Measurements from ENCODE around the gene YKT6. TPM values are rescaled to one million over a fixed set of nuclear protein-coding genes. Genes with fewer than 3 reads are reported as not detected.

Gene YKT6
- polyA plus RNA-seq, 1 donor (not counting 4 experiments of a cell fraction or from before 2014, with no cell fraction given), result 148 TPM

DNA sequence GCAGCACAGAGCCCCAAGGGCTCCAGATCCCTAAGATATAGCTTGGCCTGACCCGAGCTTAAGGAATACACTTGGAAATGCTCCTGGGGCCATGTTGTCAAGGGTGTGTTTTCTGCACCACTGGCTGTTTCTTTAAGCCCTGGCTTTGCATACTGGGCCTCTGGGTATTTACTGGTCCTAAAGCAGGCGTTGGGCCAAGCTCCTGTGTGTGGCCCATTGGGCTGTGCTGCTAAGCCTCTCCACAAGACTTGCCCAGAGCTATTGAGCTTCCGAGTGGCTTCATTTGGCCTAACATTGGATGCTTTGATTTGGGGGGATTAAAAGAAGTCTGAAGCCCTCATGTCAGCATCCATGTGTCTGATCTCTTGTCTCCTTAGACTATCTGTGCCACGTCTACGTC lies 5.2 kb downstream of the YKT6 start:
- TF ChIP-seq, protein P1, sequence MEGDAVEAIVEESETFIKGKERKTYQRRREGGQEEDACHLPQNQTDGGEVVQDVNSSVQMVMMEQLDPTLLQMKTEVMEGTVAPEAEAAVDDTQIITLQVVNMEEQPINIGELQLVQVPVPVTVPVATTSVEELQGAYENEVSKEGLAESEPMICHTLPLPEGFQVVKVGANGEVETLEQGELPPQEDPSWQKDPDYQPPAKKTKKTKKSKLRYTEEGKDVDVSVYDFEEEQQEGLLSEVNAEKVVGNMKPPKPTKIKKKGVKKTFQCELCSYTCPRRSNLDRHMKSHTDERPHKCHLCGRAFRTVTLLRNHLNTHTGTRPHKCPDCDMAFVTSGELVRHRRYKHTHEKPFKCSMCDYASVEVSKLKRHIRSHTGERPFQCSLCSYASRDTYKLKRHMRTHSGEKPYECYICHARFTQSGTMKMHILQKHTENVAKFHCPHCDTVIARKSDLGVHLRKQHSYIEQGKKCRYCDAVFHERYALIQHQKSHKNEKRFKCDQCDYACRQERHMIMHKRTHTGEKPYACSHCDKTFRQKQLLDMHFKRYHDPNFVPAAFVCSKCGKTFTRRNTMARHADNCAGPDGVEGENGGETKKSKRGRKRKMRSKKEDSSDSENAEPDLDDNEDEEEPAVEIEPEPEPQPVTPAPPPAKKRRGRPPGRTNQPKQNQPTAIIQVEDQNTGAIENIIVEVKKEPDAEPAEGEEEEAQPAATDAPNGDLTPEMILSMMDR (optimal IDR thresholded peaks at IDR 0.05 in 1 of 3, IDR thresholded peaks at IDR 0.05 in 1 of 3, conservative IDR thresholded peaks at IDR 0.05 in 1 of 3; ENCODE audit: extremely low read depth in 1 of 3, insufficient read depth in 2 of 3, low read length in 3 of 3), result no peak
- no peak for TF ChIP-seq EZH2 (IDR thresholded peaks at IDR 0.05; ENCODE audit: low read length)
- H3K27me3 ChIP-seq (ENCODE audit: control insufficient read depth, extremely low read depth, insufficient read depth, low read length), result no peaks in the 10 kb centered on the region
- H3K9ac ChIP-seq (ENCODE audit: control insufficient read depth, extremely low read depth, insufficient read depth, low read length), result no peak overlapping the region
- peaks cover 3% of the 10 kb centered on the region for H3K4me1 ChIP-seq (ENCODE audit: control insufficient read depth, extremely low read depth, insufficient read depth, low read length)
- H3K36me3 ChIP-seq (ENCODE audit: control insufficient read depth in 2 of 2, extremely low read depth in 1 of 2, insufficient read depth in 2 of 2, low read length in 2 of 2), result peaks cover 43 to 60% of the 10 kb centered on the region in 2 experiments
- no peak overlapping the region for H3K4me3 ChIP-seq (ENCODE audit: control insufficient read depth in 2 of 3, extremely low read depth in 1 of 3, insufficient read depth in 2 of 3, low read depth in 1 of 3, low read length in 3 of 3)
- H4K20me1 ChIP-seq (ENCODE audit: control insufficient read depth, extremely low read depth, insufficient read depth, low read length), result peaks cover 6% of the 10 kb centered on the region
- H3K79me2 ChIP-seq (ENCODE audit: control insufficient read depth, insufficient read depth, low read length), result peaks cover 44% of the 10 kb centered on the region
- H3K4me2 ChIP-seq (ENCODE audit: control insufficient read depth, extremely low read depth, insufficient read depth, low read depth, low read length), result no peak overlapping the region
- H2AFZ ChIP-seq (ENCODE audit: control insufficient read depth, low read length), result no peak overlapping the region
- no peaks in the 10 kb centered on the region for H3K9me3 ChIP-seq (ENCODE audit: control insufficient read depth, low read depth, low read length)
- no peak for DNase-seq (ENCODE audit: low read depth, low spot score)
- no peaks in the 10 kb centered on the region for H3K9me1 ChIP-seq (ENCODE audit: control insufficient read depth, extremely low read depth, insufficient read depth, low read length)
- FAIRE-seq, result no peak
- no peak overlapping the region for H3K27ac ChIP-seq (ENCODE audit: control insufficient read depth, insufficient read depth, low read length)
- dilution Hi-C loops (cut with MboI; ENCODE audit: extremely low pct_ligation_motif_present, low sequenced_read_pairs), result no loop called here

DNA sequence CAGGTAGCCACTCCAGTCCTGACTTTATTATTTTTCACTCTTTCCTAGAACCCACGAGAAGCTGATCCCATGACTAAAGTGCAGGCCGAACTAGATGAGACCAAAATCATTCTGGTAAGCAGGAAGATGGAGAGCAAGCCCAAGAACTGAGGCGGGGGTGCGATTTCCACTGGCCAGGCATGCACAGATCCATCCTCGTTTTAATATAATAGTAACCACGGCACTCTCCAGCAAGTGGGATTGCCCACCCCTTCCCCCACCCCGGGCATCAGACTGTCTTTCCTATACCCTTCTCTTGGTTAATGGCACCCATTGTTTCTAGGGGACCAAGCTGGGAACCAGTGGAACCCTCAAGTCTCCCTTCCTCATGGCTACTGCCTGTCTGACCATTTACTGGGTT lies 7.3 kb downstream of the YKT6 start:
- no peak for TF ChIP-seq EZH2 (IDR thresholded peaks at IDR 0.05; ENCODE audit: low read length)
- TF ChIP-seq, protein P1 (optimal IDR thresholded peaks at IDR 0.05 in 1 of 3, IDR thresholded peaks at IDR 0.05 in 1 of 3, conservative IDR thresholded peaks at IDR 0.05 in 1 of 3; ENCODE audit: extremely low read depth in 1 of 3, insufficient read depth in 2 of 3, low read length in 3 of 3), result no peak
- no peak for FAIRE-seq
- no peaks in the 10 kb centered on the region for H3K27me3 ChIP-seq (ENCODE audit: control insufficient read depth, extremely low read depth, insufficient read depth, low read length)
- peaks cover 47 to 68% of the 10 kb centered on the region in 2 experiments for H3K36me3 ChIP-seq (ENCODE audit: control insufficient read depth in 2 of 2, extremely low read depth in 1 of 2, insufficient read depth in 2 of 2, low read length in 2 of 2)
- H3K4me1 ChIP-seq (ENCODE audit: control insufficient read depth, extremely low read depth, insufficient read depth, low read length), result no peaks in the 10 kb centered on the region
- DNase-seq (ENCODE audit: low read depth, low spot score), result no peak
- H2AFZ ChIP-seq (ENCODE audit: control insufficient read depth, low read length), result no peak overlapping the region
- dilution Hi-C loops (cut with MboI; ENCODE audit: extremely low pct_ligation_motif_present, low sequenced_read_pairs), result no loop called here
- no peak overlapping the region for H3K9ac ChIP-seq (ENCODE audit: control insufficient read depth, extremely low read depth, insufficient read depth, low read length)
- no peaks in the 10 kb centered on the region for H3K9me3 ChIP-seq (ENCODE audit: control insufficient read depth, low read depth, low read length)
- peaks cover 6% of the 10 kb centered on the region for H4K20me1 ChIP-seq (ENCODE audit: control insufficient read depth, extremely low read depth, insufficient read depth, low read length)
- H3K4me3 ChIP-seq (ENCODE audit: control insufficient read depth in 2 of 3, extremely low read depth in 1 of 3, insufficient read depth in 2 of 3, low read depth in 1 of 3, low read length in 3 of 3), result no peak overlapping the region
- no peak overlapping the region for H3K27ac ChIP-seq (ENCODE audit: control insufficient read depth, insufficient read depth, low read length)
- H3K79me2 ChIP-seq (ENCODE audit: control insufficient read depth, insufficient read depth, low read length), result peaks cover 26% of the 10 kb centered on the region
- H3K9me1 ChIP-seq (ENCODE audit: control insufficient read depth, extremely low read depth, insufficient read depth, low read length), result no peaks in the 10 kb centered on the region
- H3K4me2 ChIP-seq (ENCODE audit: control insufficient read depth, extremely low read depth, insufficient read depth, low read depth, low read length), result no peak overlapping the region

Measured in keratinocyte (primary cell).